OCI-LY7 (cell line): ENCODE measurements around the gene FGF7.

Experiments
- EZH2phosphoT487 ChIP-seq: fragments of 200-600 bp; sonication (generic); IDR thresholded peaks from 2 replicates; pipeline ENCODE4 v1.6.1; 2018; ENCODE audit warnings: low read depth, borderline replicate concordance, mild to moderate bottlenecking, mixed run types, antibody characterized with exemption, low read length, moderate library complexity, mixed read lengths
- TF ChIP-seq, protein P1 (sequence below): fragments of 200-600 bp; sonication (generic); conservative IDR thresholded peaks from 2 replicates; pipeline ENCODE4 v1.5.1; 2014; ENCODE audit warnings: mild to moderate bottlenecking, antibody characterized with exemption, low read length, moderate library complexity, mixed read lengths

DNA sequence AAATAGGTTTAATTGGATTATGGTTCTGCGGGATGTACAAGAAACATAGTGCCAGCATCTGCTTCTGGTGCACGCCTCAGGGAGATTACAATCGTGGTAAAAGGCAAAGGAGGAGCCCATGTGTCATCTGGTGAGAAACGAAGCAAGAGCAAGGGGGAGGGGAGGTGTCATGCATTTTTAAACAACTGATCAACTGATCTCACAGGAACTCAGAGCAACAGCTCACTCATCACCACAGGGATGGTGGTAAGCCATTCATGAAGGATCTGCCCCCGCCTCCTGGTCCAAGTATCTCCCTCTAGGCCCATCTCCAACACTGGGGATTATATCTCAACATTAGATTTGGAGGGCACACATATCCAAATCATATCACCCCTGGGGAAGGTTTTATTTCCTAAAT is 42.1 kb upstream of the FGF7 start:
- TF ChIP-seq, protein P1, sequence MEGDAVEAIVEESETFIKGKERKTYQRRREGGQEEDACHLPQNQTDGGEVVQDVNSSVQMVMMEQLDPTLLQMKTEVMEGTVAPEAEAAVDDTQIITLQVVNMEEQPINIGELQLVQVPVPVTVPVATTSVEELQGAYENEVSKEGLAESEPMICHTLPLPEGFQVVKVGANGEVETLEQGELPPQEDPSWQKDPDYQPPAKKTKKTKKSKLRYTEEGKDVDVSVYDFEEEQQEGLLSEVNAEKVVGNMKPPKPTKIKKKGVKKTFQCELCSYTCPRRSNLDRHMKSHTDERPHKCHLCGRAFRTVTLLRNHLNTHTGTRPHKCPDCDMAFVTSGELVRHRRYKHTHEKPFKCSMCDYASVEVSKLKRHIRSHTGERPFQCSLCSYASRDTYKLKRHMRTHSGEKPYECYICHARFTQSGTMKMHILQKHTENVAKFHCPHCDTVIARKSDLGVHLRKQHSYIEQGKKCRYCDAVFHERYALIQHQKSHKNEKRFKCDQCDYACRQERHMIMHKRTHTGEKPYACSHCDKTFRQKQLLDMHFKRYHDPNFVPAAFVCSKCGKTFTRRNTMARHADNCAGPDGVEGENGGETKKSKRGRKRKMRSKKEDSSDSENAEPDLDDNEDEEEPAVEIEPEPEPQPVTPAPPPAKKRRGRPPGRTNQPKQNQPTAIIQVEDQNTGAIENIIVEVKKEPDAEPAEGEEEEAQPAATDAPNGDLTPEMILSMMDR, result no peak
- no peak for TF ChIP-seq EZH2phosphoT487
